Endothelial cell of umbilical vein (primary cell): ENCODE data around the gene KLB. TPM values are rescaled to one million over a fixed set of nuclear protein-coding genes. Genes with fewer than 3 reads are reported as not detected.
"Not testable (repeated sequence)": the region's sequence is repeated elsewhere in the genome, so short reads cannot be mapped to it uniquely, and the experiment has no call there.

ENCODE experiments used
- BruUV-seq: library from RNA; stranded (reverse); fragments of 400-500 nt; replicated peaks from 2 replicates; lab custom pipeline; 2021; lab: Mats Ljungman, UMichigan
- CTCF ChIA-PET: fragments of 300-600, 350-600 bp; sonication (Branson Sonifier 250); formaldehyde crosslinking; loops from one replicate; lab custom pipeline; 2021; ENCODE audit warnings: antibody characterized with exemption, inconsistent platforms; lab: Charles Lee
- POLR2A ChIA-PET: fragments of 300-600, 350-600 bp; sonication (Branson Sonifier 250); formaldehyde crosslinking; loops from one replicate; lab custom pipeline; 2021; ENCODE audit warnings: antibody characterized with exemption, inconsistent platforms; lab: Charles Lee
- DNase-seq: peaks from one replicate; pipeline ENCODE4 v3.0.0-alpha.2; 2011; ENCODE audit warnings: low read depth, low spot score
- FAIRE-seq: peaks from 2 replicates; lab custom pipeline; 2011; peaks lifted over from hg19 to GRCh38; lab: Jason Lieb, UNC
- H2AFZ ChIP-seq: 2 replicates; pipeline ENCODE4 v1.6.0; 2012; ENCODE audit warnings: low read depth, low read length, control low read depth, inconsistent platforms
- H3K27ac ChIP-seq: 2 replicates; pipeline ENCODE4 v1.5.1; 2011; ENCODE audit warnings: low read depth, mild to moderate bottlenecking, control low read depth, low read length, moderate library complexity; ENCODE audit not compliant: insufficient read depth
- H3K27me3 ChIP-seq, 2 experiments: 2 replicates each; pipeline versions ENCODE4 v1.6.0 to v1.6.1; 2011; ENCODE audit warnings: low read length in 2 of 2, mixed read lengths in 1 of 2; ENCODE audit not compliant: control insufficient read depth in 2 of 2, insufficient read depth in 2 of 2
- H3K36me3 ChIP-seq, 2 experiments: 2 replicates in 1 of 2; 3 replicates in 1 of 2; pipeline ENCODE4 v1.5.1; 2011; ENCODE audit warnings: low read length in 2 of 2, mild to moderate bottlenecking in 1 of 2, moderate library complexity in 1 of 2; ENCODE audit not compliant: control insufficient read depth in 2 of 2, insufficient read depth in 2 of 2; ENCODE audit errors: extremely low read depth in 1 of 2
- H3K4me1 ChIP-seq: 3 replicates; pipeline ENCODE4 v1.5.1; 2011; ENCODE audit warnings: mild to moderate bottlenecking, low read length; ENCODE audit not compliant: control insufficient read depth, insufficient read depth; ENCODE audit errors: extremely low read depth
- H3K4me2 ChIP-seq: 2 replicates; pipeline ENCODE4 v1.6.1; 2011; ENCODE audit warnings: low read length, control low read depth, mixed read lengths; ENCODE audit not compliant: insufficient read depth
- H3K4me3 ChIP-seq, 3 experiments: fragments of 200-600 bp in 1 of 3; sonication (generic), shearing (Covaris generic) in 1 of 3; replicated peaks in 1 of 3; 2 replicates each; pipeline ENCODE4 v1.5.1; 2011 to 2016; ENCODE audit warnings: control low read depth in 3 of 3, low read length in 3 of 3, mild to moderate bottlenecking in 2 of 3, inconsistent platforms in 1 of 3, low read depth in 1 of 3, moderate library complexity in 1 of 3; ENCODE audit not compliant: insufficient read depth in 1 of 3
- H3K79me2 ChIP-seq: 2 replicates; pipeline ENCODE4 v1.6.0; 2012; ENCODE audit warnings: low read length, inconsistent platforms; ENCODE audit not compliant: control insufficient read depth, insufficient read depth
- H3K9ac ChIP-seq: replicated peaks from 2 replicates; pipeline ENCODE3; 2011; ENCODE audit warnings: low read length, control low read depth; ENCODE audit not compliant: insufficient read depth; ENCODE audit errors: extremely low read depth
- H3K9me1 ChIP-seq: replicated peaks from 3 replicates; pipeline ENCODE4 v1.6.0; 2011; ENCODE audit warnings: mild to moderate bottlenecking, low read length; ENCODE audit not compliant: control insufficient read depth, insufficient read depth; ENCODE audit errors: extremely low read depth
- H3K9me3 ChIP-seq: replicated peaks from 2 replicates; pipeline ENCODE4 v1.5.1; 2012; ENCODE audit warnings: low read length, inconsistent platforms; ENCODE audit not compliant: control insufficient read depth, insufficient read depth
- H4K20me1 ChIP-seq: replicated peaks from 2 replicates; pipeline ENCODE3; 2011; ENCODE audit warnings: mild to moderate bottlenecking, low read length; ENCODE audit not compliant: control insufficient read depth, insufficient read depth; ENCODE audit errors: extremely low read depth
- EZH2 ChIP-seq: IDR thresholded peaks from 2 replicates; pipeline ENCODE4 v1.6.1; 2012; ENCODE audit warnings: borderline replicate concordance, low read depth, mild to moderate bottlenecking, moderate library complexity, low read length, inconsistent platforms; ENCODE audit not compliant: severe bottlenecking
- FOS ChIP-seq: IDR thresholded peaks from 2 replicates; pipeline ENCODE4 v1.6.1; 2011; ENCODE audit warnings: mild to moderate bottlenecking, low read length, moderate library complexity, borderline replicate concordance; ENCODE audit not compliant: insufficient read depth
- GATA2 ChIP-seq: IDR thresholded peaks from 2 replicates; pipeline ENCODE4 v1.7.0; 2011; ENCODE audit warnings: low read depth, mild to moderate bottlenecking, moderate library complexity, mixed read lengths, low read length; ENCODE audit not compliant: insufficient read length, insufficient read depth
- JUN ChIP-seq: IDR thresholded peaks from 2 replicates; pipeline ENCODE4 v1.6.1; 2011; ENCODE audit warnings: borderline replicate concordance, low read depth; ENCODE audit not compliant: insufficient read length, insufficient read depth
- MYC ChIP-seq: IDR thresholded peaks from one replicate; pipeline ENCODE4 v1.6.1; 2011; ENCODE audit warnings: mild to moderate bottlenecking, low read depth, low read length
- POLR2A ChIP-seq: IDR thresholded peaks from 2 replicates; pipeline ENCODE4 v1.6.1; 2012; ENCODE audit warnings: low read depth, mild to moderate bottlenecking, control low read depth, low read length
- POLR2AphosphoS5 ChIP-seq: IDR thresholded peaks from 2 replicates; pipeline ENCODE4 v1.6.1; 2012; ENCODE audit warnings: low read depth, mild to moderate bottlenecking, control low read depth, low read length, moderate library complexity; ENCODE audit not compliant: insufficient read depth
- dilution Hi-C: fragments of 300-500 bp; cut with MboI; formaldehyde crosslinking; loops from one replicate; pipeline ENCODE4 v1.15.0; 2019; ENCODE audit warnings: low sequenced_read_pairs; ENCODE audit not compliant: extremely low pct_ligation_motif_present
- intact Hi-C: fragments of 100-400 bp; cut with micrococcal nuclease; formaldehyde crosslinking; loops from one replicate; pipeline ENCODE4 v1.10.0; 2022
- polyA plus RNA-seq, 4 experiments: library from polyadenylated mRNA; depleted of rRNA in 3 of 4; stranded (reverse) in 3 of 4; unstranded in 1 of 4; fragments of >200 nt; gene quantifications; 2 replicates each; pipeline versions ENCODE4 v1.2.1 to v1.2.3, GENCODE V29; 2011 to 2012; ENCODE audit warnings: missing spikeins in 1 of 4
- total RNA-seq: library from RNA; stranded (reverse); gene quantifications from 2 replicates; pipeline ENCODE4 v1.2.3, GENCODE V29; 2021
- TF ChIP-seq, protein P1 (sequence below): IDR thresholded peaks from 2 replicates; pipeline ENCODE4 v1.6.1; 2011; ENCODE audit not compliant: insufficient read depth, insufficient read length
- TF ChIP-seq, protein P2 (sequence below), 2 donors: IDR thresholded peaks; 1 replicate in 1 of 2; 2 replicates in 1 of 2; pipeline ENCODE4 v1.5.1; 2011; ENCODE audit warnings: low read length in 2 of 2, mild to moderate bottlenecking in 2 of 2, moderate library complexity in 2 of 2, control low read depth in 1 of 2, inconsistent platforms in 1 of 2, low read depth in 1 of 2; ENCODE audit not compliant: insufficient read depth in 1 of 2; ENCODE audit errors: extremely low read depth in 1 of 2

Gene KLB
- total and polyA plus RNA-seq, 2 donors (not counting 3 experiments of a cell fraction or from before 2014, with no cell fraction given) = 0.01 TPM; not detected in 1

DNA sequence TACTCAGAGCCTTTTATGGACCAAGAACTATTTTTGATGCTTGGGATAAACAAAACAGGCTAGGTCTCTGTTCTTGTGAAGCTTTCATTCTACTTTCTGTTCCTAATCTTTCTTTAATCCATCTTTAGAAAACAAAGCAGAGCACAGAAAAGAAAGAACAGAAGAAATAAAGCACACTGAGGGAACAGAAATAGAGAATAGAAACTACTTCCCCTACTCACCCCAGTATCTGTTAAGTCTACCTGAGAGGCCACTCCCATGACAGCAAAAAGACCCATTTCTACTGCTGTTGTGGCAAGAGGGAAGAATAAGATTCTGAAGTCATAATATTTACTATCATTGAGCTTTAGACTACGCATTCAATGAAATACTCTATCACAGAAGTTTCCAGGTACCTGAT, 49.7 kb upstream of the KLB start:
- BruUV-seq = no TSS peak
- no peaks in the 10 kb centered on the region for H3K9me3 ChIP-seq
- no peaks in the 10 kb centered on the region for H4K20me1 ChIP-seq
- CTCF ChIA-PET = interaction anchor here (1.7 kb wide), 2 partner anchors 7 to 10 kb away, joined by 4 to 7 read pairs; no protein-coding TSS in a partner anchor
- H3K36me3 ChIP-seq = no peaks in the 10 kb centered on the region
- no peak for FAIRE-seq
- POLR2A ChIA-PET = no interaction called here
- no peak overlapping the region for H3K4me3 ChIP-seq
- peaks cover 7% of the 10 kb centered on the region for H3K4me1 ChIP-seq
- DNase-seq = no peak
- intact Hi-C loops = no loop called here
- H3K4me2 ChIP-seq = no peak overlapping the region
- H3K27ac ChIP-seq = no peak overlapping the region
- no peak for TF ChIP-seq POLR2AphosphoS5
- TF ChIP-seq GATA2 = no peak
- TF ChIP-seq, protein P1, sequence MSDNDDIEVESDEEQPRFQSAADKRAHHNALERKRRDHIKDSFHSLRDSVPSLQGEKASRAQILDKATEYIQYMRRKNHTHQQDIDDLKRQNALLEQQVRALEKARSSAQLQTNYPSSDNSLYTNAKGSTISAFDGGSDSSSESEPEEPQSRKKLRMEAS = no peak
- no peak for TF ChIP-seq FOS
- no peak for TF ChIP-seq JUN
- no peak for TF ChIP-seq MYC
- no peak for TF ChIP-seq EZH2
- TF ChIP-seq, protein P2, sequence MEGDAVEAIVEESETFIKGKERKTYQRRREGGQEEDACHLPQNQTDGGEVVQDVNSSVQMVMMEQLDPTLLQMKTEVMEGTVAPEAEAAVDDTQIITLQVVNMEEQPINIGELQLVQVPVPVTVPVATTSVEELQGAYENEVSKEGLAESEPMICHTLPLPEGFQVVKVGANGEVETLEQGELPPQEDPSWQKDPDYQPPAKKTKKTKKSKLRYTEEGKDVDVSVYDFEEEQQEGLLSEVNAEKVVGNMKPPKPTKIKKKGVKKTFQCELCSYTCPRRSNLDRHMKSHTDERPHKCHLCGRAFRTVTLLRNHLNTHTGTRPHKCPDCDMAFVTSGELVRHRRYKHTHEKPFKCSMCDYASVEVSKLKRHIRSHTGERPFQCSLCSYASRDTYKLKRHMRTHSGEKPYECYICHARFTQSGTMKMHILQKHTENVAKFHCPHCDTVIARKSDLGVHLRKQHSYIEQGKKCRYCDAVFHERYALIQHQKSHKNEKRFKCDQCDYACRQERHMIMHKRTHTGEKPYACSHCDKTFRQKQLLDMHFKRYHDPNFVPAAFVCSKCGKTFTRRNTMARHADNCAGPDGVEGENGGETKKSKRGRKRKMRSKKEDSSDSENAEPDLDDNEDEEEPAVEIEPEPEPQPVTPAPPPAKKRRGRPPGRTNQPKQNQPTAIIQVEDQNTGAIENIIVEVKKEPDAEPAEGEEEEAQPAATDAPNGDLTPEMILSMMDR (IDR thresholded peaks at IDR 0.05; ENCODE audit: extremely low read depth in 1 of 2, insufficient read depth in 1 of 2, low read depth in 1 of 2, low read length in 2 of 2) = no peak
- no peak for TF ChIP-seq POLR2A
- peaks cover 78% of the 10 kb centered on the region for H3K79me2 ChIP-seq
- no peak overlapping the region for H2AFZ ChIP-seq
- H3K27me3 ChIP-seq = no peaks in the 10 kb centered on the region
- H3K9me1 ChIP-seq = no peaks in the 10 kb centered on the region
- dilution Hi-C loops = no loop called here
- H3K9ac ChIP-seq = no peak overlapping the region

DNA sequence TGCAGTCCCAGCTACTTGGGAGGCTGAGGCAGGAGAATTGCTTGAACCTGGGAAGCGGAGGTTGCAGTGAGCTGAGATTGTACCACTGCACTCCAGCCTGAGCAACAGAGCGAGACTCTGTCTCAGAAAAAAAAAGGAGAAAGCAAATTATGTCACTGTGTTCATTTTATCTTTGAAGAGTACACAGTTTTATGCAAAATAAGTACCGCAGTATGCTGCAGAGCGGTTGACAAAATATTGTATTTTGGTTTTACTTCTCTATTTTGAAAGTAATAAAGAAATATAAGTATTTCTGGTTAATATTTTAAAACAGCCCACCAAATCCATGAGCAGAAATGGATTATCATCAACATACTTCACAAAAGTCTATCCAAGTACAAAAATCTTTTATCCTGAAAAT, 46.1 kb upstream of the KLB start:
- intact Hi-C loops, H3K4me1 ChIP-seq, H3K9me1 ChIP-seq, H3K9ac ChIP-seq, CTCF ChIA-PET, POLR2A ChIA-PET, BruUV-seq, H3K4me2 ChIP-seq, H4K20me1 ChIP-seq, H3K36me3 ChIP-seq, H3K9me3 ChIP-seq, H3K4me3 ChIP-seq, H3K27ac ChIP-seq, H2AFZ ChIP-seq, FAIRE-seq, dilution Hi-C loops, DNase-seq, H3K27me3 ChIP-seq: not testable (repeated sequence)
- peaks cover 85% of the 10 kb centered on the region for H3K79me2 ChIP-seq
